ENCODE measurements around the gene PDHA1. TPM values are rescaled to one million over a fixed set of nuclear protein-coding genes. Genes with fewer than 3 reads are reported as not detected.

PDHA1 gene
- polyA plus RNA-seq, 1 of the 3 experiments (the other 2 are of a cell fraction): 121 TPM

DNA sequence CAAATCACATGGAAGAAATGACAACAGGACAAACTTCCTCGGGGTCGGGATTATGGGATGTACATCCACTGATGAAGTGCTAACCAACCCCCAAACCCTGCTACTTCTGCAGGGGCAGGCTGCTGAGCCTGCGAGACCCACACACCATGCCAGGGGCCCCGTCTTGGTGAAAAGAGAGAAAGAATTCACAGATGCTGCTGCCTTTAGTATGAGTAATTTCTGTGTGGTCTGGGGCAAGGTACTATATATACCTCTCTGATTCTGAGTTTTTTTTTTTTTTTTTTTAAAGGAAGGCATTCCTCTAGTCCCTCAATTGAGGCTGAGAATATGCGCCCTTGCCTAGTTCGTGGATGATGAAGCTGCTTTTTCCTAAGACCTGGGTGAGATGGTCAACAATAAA lies 24.8 kb downstream of the PDHA1 start (continued):
- TF ChIP-seq, protein P1, sequence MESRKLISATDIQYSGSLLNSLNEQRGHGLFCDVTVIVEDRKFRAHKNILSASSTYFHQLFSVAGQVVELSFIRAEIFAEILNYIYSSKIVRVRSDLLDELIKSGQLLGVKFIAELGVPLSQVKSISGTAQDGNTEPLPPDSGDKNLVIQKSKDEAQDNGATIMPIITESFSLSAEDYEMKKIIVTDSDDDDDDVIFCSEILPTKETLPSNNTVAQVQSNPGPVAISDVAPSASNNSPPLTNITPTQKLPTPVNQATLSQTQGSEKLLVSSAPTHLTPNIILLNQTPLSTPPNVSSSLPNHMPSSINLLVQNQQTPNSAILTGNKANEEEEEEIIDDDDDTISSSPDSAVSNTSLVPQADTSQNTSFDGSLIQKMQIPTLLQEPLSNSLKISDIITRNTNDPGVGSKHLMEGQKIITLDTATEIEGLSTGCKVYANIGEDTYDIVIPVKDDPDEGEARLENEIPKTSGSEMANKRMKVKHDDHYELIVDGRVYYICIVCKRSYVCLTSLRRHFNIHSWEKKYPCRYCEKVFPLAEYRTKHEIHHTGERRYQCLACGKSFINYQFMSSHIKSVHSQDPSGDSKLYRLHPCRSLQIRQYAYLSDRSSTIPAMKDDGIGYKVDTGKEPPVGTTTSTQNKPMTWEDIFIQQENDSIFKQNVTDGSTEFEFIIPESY (IDR thresholded peaks at IDR 0.05; ENCODE audit: borderline replicate concordance, low read depth): no peak

DNA sequence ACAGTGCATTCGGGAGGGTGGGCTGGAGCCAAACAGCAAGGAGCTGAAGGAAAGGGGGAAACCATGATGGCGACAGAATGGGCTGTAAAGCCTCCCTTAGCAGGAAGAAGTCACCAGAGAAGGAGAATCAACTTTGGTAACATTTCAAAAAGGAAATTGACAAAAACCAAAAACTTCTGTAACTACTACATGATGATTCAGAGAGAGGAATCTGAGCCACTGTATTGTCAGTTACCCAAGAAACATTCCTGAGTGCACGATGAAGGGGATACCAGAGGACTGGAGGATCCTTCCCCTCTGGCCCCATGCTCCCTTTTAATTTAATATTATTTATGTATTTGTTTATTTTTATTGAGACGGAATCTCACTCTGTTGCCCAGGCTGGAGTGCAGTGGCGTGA lies 26.3 kb downstream of the PDHA1 start:
- Histone ChIP-seq H3K27ac (ENCODE audit: low read depth in 2 of 2, low read length in 1 of 2) (no peak overlapping the region; a peak in 1 of 4 replicates), H3F3A (replicated peaks; ENCODE audit: insufficient read depth) (no peaks in the 10 kb centered on the region), H3K27me3 (ENCODE audit: insufficient read depth) (peaks cover 10% of the 10 kb centered on the region; the same call in 1 of the 2 replicates), H3K9me2 (no peaks in the 10 kb centered on the region), H3K4me2 (no peak overlapping the region), H3K4me1 (ENCODE audit: control insufficient read depth in 1 of 2, insufficient read depth in 2 of 2, low read depth in 1 of 2, low read length in 1 of 2) (peaks cover 0 to 4% of the 10 kb centered on the region in 2 experiments; a peak in 1 of 4 replicates), H3K9me3 (no peaks in the 10 kb centered on the region), H4K20me1 (ENCODE audit: insufficient read depth) (no peaks in the 10 kb centered on the region), H3K4me3 (ENCODE audit: low read depth in 2 of 2, low read length in 1 of 2) (no peak overlapping the region), H3K36me3 (replicated peaks in 1 of 2; ENCODE audit: control insufficient read depth in 1 of 2, insufficient read depth in 2 of 2, low read length in 1 of 2) (no peaks in the 10 kb centered on the region), H2AFZ (ENCODE audit: low read depth) (no peak overlapping the region), H3K9ac (no peak overlapping the region), H3K79me2 (ENCODE audit: insufficient read depth) (no peaks in the 10 kb centered on the region)
- no peak for DNase-seq
- ChIA-PET POLR2A (interaction anchor here (0.6 kb wide), 1 partner anchor 9 kb away, joined by 3 read pairs; no protein-coding TSS in a partner anchor), CTCF (interaction anchor here (0.7 kb wide), 1 partner anchor 21 kb away, joined by 3 read pairs; no protein-coding TSS in a partner anchor)
- WGBS (ENCODE audit: low lambda C conversion rate): 39% methylated on average over 5 of the region's 5 CpGs
- TF ChIP-seq SIN3A (IDR thresholded peaks at IDR 0.05; ENCODE audit: borderline replicate concordance, low read depth, low read length): no peak
- TF ChIP-seq TEAD4 (IDR thresholded peaks at IDR 0.05; ENCODE audit: borderline replicate concordance, insufficient read depth): no peak
- no peak for TF ChIP-seq RFX5 (IDR thresholded peaks at IDR 0.05; ENCODE audit: low read length)
- no peak for TF ChIP-seq FOXJ3 (CRISPR knock-in tag; IDR thresholded peaks at IDR 0.05)
- no peak for TF ChIP-seq NFIC (IDR thresholded peaks at IDR 0.05; ENCODE audit: borderline replicate concordance)
- TF ChIP-seq TCF12 (IDR thresholded peaks at IDR 0.05): 0 out of 2 replicates have a peak, but pooled peaks have one; percentile 18
- no peak for TF ChIP-seq NRF1 (IDR thresholded peaks at IDR 0.05; ENCODE audit: low read depth, low read length)
- TF ChIP-seq JUND (IDR thresholded peaks at IDR 0.05): no peak
- 0 out of 2 replicates have a peak, but pooled peaks have one; percentile 24 for TF ChIP-seq FOSL2 (IDR thresholded peaks at IDR 0.05; ENCODE audit: borderline replicate concordance, low read depth)
- no peak for TF ChIP-seq FOXM1 (IDR thresholded peaks at IDR 0.05; ENCODE audit: low read depth)
- TF ChIP-seq MEF2A (IDR thresholded peaks at IDR 0.05; ENCODE audit: borderline replicate concordance, low read depth): no peak
- TF ChIP-seq, protein P2, sequence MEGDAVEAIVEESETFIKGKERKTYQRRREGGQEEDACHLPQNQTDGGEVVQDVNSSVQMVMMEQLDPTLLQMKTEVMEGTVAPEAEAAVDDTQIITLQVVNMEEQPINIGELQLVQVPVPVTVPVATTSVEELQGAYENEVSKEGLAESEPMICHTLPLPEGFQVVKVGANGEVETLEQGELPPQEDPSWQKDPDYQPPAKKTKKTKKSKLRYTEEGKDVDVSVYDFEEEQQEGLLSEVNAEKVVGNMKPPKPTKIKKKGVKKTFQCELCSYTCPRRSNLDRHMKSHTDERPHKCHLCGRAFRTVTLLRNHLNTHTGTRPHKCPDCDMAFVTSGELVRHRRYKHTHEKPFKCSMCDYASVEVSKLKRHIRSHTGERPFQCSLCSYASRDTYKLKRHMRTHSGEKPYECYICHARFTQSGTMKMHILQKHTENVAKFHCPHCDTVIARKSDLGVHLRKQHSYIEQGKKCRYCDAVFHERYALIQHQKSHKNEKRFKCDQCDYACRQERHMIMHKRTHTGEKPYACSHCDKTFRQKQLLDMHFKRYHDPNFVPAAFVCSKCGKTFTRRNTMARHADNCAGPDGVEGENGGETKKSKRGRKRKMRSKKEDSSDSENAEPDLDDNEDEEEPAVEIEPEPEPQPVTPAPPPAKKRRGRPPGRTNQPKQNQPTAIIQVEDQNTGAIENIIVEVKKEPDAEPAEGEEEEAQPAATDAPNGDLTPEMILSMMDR (IDR thresholded peaks at IDR 0.05): no peak
- TF ChIP-seq ELF1 (IDR thresholded peaks at IDR 0.05): no peak
- TF ChIP-seq YY1 (IDR thresholded peaks at IDR 0.05; ENCODE audit: low read depth): no peak
- no peak for TF ChIP-seq EP300 (IDR thresholded peaks at IDR 0.05; ENCODE audit: borderline replicate concordance in 1 of 2, low read depth in 1 of 2, low read length in 1 of 2)

Data from SK-N-SH (cell line).